Measurements from ENCODE around the gene VMAC. TPM values are rescaled to one million over a fixed set of nuclear protein-coding genes. Genes with fewer than 3 reads are reported as not detected.
A peak's percentile ranks its signal among the peaks of the same experiment; 100 is the strongest.
"Not testable (repeated sequence)": the region's sequence is repeated elsewhere in the genome, so short reads cannot be mapped to it uniquely, and the experiment has no call there.

Gene VMAC
- total and polyA plus RNA-seq, 2 donors: 5.9 to 10.8 TPM

DNA sequence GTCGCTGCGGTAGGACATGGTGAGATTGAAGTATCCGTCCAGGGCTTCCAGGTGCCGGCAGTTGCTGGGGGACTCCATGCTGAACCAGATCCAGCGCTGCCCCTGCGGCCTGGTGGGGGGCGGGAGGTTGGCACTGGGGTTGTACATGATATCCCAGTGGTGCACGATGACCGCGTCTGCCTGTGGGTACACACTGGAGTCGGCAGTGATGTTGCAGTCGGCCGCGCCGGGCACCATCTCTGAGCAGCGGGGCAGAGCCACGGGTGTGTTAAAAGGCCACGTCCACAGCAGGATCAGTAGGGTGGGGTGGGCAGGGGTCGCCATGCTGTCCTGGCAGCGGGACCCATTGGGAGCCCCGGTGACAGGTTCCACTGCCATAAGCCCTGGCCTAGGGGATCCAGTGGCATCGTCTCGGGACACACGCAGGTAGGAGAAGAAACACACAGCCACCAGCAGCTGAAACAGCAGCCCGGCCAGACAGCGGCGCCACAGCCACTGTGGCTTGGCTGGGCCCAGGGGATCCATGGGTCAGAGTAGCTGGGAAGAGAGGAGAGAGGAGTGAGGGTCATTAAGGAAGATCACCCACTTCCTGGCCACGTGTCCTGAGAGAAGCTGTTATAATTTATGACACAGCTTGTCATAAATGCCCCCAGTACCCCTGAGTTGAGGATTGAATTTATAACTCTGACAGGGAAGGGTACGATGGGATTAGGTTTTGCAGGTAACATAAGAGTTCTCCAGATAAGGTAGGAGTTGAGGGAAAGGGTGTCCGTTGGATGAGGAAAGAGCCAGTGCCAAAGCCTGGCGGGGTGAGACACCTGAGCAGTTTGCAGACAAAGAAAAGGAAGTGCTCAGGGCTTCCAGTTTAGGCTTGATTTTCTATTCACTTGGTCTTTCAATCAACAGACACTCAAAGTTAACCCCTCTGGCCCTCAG lies 37.2 kb upstream of the VMAC start:
- Histone ChIP-seq H3K27me3 (ENCODE audit: control insufficient read depth in 2 of 2, insufficient read depth in 1 of 2, low read length in 1 of 2) (no peaks in the 10 kb centered on the region), H3K27ac (ENCODE audit: low read depth in 1 of 2, low read length in 1 of 2) (no peak overlapping the region), H3K9me3 (ENCODE audit: control insufficient read depth in 2 of 2, insufficient read depth in 1 of 2, low read length in 1 of 2) (no peaks in the 10 kb centered on the region), H3K4me1 (ENCODE audit: control insufficient read depth in 2 of 2, insufficient read depth in 2 of 2, low read length in 2 of 2) (no peaks in the 10 kb centered on the region), H3K36me3 (ENCODE audit: control insufficient read depth in 2 of 2, insufficient read depth in 2 of 2, low read length in 1 of 2) (no peaks in the 10 kb centered on the region), H3K4me3 (ENCODE audit: low read length in 2 of 2) (no peak overlapping the region)
- DNase-seq (ENCODE audit: low read depth in 6 of 9, low spot score in 9 of 9): no peak
- 89% methylated on average over 31 of the region's 31 CpGs for WGBS

DNA sequence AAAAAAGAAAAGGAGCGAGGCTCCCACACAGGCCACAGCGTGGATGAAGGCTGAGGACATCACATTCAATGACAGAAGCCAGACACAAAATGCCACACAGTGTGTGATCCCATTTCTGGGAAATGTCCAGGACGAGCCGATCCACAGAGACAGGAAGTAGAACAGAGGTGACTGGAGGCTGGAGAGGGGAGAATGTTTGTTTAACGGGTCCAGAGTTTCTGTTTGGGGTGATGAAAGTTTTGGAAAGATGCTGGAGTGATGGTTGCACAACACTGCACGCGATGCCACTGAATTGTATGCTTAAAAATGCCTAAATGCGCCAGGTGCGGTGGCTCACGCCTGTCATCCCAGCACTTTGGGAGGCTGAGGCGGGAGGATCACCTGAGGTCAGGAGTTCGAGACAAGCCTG lies 33.7 kb upstream of the VMAC start:
- H3K27me3 ChIP-seq (ENCODE audit: control insufficient read depth in 2 of 2, insufficient read depth in 1 of 2, low read length in 1 of 2): no peaks in the 10 kb centered on the region
- no peak for DNase-seq (ENCODE audit: low read depth in 6 of 9, low spot score in 9 of 9)
- no peaks in the 10 kb centered on the region for H3K9me3 ChIP-seq (ENCODE audit: control insufficient read depth in 2 of 2, insufficient read depth in 1 of 2, low read length in 1 of 2)
- 90% methylated on average over 12 of the region's 12 CpGs for WGBS
- H3K4me3 ChIP-seq (ENCODE audit: low read length in 2 of 2): no peak overlapping the region
- H3K27ac ChIP-seq (ENCODE audit: low read depth in 1 of 2, low read length in 1 of 2): no peak overlapping the region
- no peaks in the 10 kb centered on the region for H3K36me3 ChIP-seq (ENCODE audit: control insufficient read depth in 2 of 2, insufficient read depth in 2 of 2, low read length in 1 of 2)
- no peaks in the 10 kb centered on the region for H3K4me1 ChIP-seq (ENCODE audit: control insufficient read depth in 2 of 2, insufficient read depth in 2 of 2, low read length in 2 of 2)

DNA sequence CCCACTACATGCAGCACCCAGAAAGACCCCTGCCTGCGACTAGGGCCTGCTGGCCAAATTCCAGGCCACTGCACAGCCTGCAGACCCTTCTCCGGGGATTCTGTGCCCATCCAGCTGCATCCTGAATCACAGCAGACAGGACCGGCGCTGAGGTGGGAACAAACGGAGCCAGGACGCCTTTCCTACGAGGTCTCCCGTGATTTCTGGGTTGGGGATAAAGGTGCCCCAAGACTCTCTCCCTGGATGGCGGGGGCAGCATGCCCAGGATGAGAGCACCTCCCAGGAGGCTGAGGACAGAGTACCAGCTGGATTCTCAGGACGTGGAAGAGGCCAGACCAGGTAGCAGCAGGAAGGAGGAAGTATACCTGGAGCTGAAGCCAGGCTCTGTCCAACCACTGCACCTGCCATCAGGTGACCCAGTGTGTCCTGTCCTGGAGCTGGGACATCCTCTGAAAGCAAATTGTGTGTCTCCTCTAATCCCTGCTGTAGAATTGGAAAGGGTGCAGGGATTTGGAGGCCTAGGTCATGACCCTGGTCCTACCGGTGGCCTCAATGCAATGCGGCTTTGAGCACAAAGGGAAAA lies 31.0 kb upstream of the VMAC start:
- H3K27ac ChIP-seq (ENCODE audit: low read depth in 1 of 2, low read length in 1 of 2): no peak overlapping the region
- 96% methylated on average over 12 of the region's 12 CpGs for WGBS

DNA sequence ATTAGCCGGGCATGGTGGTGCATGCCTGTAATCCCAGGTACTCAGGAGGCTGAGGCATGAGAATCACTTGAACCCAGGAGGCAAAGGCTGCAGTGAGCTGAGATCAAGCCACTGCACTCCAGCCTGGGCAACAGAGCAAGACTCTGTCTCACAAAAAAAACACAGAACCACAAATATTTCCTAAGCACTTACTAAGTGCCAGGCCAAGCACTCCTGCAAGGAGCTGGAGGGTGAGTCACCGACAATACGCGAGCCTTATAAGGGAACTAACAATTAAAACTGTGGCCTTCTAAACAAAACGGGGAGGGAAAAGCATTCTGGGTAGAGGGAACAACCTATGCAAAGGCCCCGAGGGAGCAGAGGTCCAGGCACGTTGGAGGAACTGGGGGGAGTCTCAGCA lies 30.2 kb upstream of the VMAC start:
- not testable (repeated sequence) for H3K4me1 ChIP-seq (ENCODE audit: control insufficient read depth in 2 of 2, insufficient read depth in 2 of 2, low read length in 2 of 2); DNase-seq (ENCODE audit: low read depth in 6 of 9, low spot score in 9 of 9); H3K4me3 ChIP-seq (ENCODE audit: low read length in 2 of 2); H3K27ac ChIP-seq (ENCODE audit: low read depth in 1 of 2, low read length in 1 of 2); H3K36me3 ChIP-seq (ENCODE audit: control insufficient read depth in 2 of 2, insufficient read depth in 2 of 2, low read length in 1 of 2); H3K9me3 ChIP-seq (ENCODE audit: control insufficient read depth in 2 of 2, insufficient read depth in 1 of 2, low read length in 1 of 2)
- peaks cover 0 to 22% of the 10 kb centered on the region in 2 donors for H3K27me3 ChIP-seq (ENCODE audit: control insufficient read depth in 2 of 2, insufficient read depth in 1 of 2, low read length in 1 of 2)
- WGBS: 88% methylated on average over 7 of the region's 7 CpGs

More for the DNA sequence above, 31.0 kb upstream of the VMAC start:
- H3K9me3 ChIP-seq (ENCODE audit: control insufficient read depth in 2 of 2, insufficient read depth in 1 of 2, low read length in 1 of 2): no peaks in the 10 kb centered on the region
- no peak overlapping the region for H3K4me3 ChIP-seq (ENCODE audit: low read length in 2 of 2)
- no peaks in the 10 kb centered on the region for H3K4me1 ChIP-seq (ENCODE audit: control insufficient read depth in 2 of 2, insufficient read depth in 2 of 2, low read length in 2 of 2)
- no peaks in the 10 kb centered on the region for H3K36me3 ChIP-seq (ENCODE audit: control insufficient read depth in 2 of 2, insufficient read depth in 2 of 2, low read length in 1 of 2)
- no peak for DNase-seq (ENCODE audit: low read depth in 6 of 9, low spot score in 9 of 9)
- peaks cover 0 to 14% of the 10 kb centered on the region in 2 donors for H3K27me3 ChIP-seq (ENCODE audit: control insufficient read depth in 2 of 2, insufficient read depth in 1 of 2, low read length in 1 of 2)

DNA sequence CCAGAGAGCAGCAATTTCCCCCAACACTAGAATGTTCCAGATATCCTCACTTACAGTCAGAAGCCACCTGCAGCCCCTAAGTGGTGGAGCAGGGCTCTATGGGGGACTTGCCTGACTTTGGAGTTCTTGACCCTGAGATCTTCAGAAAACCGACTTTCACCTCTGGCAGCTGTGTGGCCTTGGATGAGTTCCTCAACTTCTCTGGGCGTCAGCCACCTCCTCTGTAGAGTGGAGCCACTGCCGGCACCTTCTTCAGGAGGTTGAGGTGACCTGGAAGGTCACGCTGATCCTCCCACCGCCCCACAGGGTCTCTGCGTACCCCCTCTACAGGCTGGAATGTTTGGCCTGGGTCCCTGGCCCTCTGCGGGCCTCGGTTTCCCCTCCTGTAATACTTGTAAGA lies 27.2 kb upstream of the VMAC start:
- Histone ChIP-seq H3K27me3 (ENCODE audit: control insufficient read depth in 2 of 2, insufficient read depth in 1 of 2, low read length in 1 of 2) (peaks cover 2 to 50% of the 10 kb centered on the region in 2 donors), H3K27ac (ENCODE audit: low read depth in 1 of 2, low read length in 1 of 2) (peak overlapping the region in 1 of 2 donors; percentile 52)

DNA sequence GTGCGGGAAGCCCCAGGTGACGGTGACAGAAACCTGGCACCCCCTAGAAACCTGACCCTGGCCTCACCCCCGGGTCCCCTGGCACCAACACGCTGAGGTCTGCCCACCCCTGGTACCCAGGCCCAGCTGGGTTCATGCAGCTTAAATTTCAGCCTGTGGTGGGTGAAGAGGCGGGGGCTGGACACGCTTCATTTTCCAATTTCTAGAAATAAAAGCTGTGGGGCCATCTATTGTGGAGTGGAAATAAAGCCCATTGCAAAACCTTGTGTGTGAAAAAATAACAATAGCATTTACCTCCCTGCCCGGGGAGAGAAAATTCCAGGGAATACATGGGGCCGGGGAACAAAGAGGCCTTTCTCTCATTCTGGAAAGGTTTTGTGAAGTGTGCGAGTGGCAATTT lies 26.8 kb upstream of the VMAC start:
- WGBS: 86% methylated on average over 9 of the region's 9 CpGs
- Histone ChIP-seq H3K9me3 (ENCODE audit: control insufficient read depth in 2 of 2, insufficient read depth in 1 of 2, low read length in 1 of 2) (no peaks in the 10 kb centered on the region), H3K36me3 (ENCODE audit: control insufficient read depth in 2 of 2, insufficient read depth in 2 of 2, low read length in 1 of 2) (no peaks in the 10 kb centered on the region), H3K27ac (ENCODE audit: low read depth in 1 of 2, low read length in 1 of 2) (peak overlapping the region in 1 of 2 donors; percentile 52), H3K4me3 (ENCODE audit: low read length in 2 of 2) (no peak overlapping the region), H3K27me3 (ENCODE audit: control insufficient read depth in 2 of 2, insufficient read depth in 1 of 2, low read length in 1 of 2) (peaks cover 2 to 53% of the 10 kb centered on the region in 2 donors), H3K4me1 (ENCODE audit: control insufficient read depth in 2 of 2, insufficient read depth in 2 of 2, low read length in 2 of 2) (peaks cover 0 to 7% of the 10 kb centered on the region in 2 donors)
- DNase-seq (ENCODE audit: low read depth in 6 of 9, low spot score in 9 of 9): no peak

More for the DNA sequence above, 27.2 kb upstream of the VMAC start:
- Histone ChIP-seq H3K36me3 (ENCODE audit: control insufficient read depth in 2 of 2, insufficient read depth in 2 of 2, low read length in 1 of 2) (no peaks in the 10 kb centered on the region), H3K4me1 (ENCODE audit: control insufficient read depth in 2 of 2, insufficient read depth in 2 of 2, low read length in 2 of 2) (peaks cover 0 to 7% of the 10 kb centered on the region in 2 donors), H3K4me3 (ENCODE audit: low read length in 2 of 2) (no peak overlapping the region), H3K9me3 (ENCODE audit: control insufficient read depth in 2 of 2, insufficient read depth in 1 of 2, low read length in 1 of 2) (no peaks in the 10 kb centered on the region)
- no peak for DNase-seq (ENCODE audit: low read depth in 6 of 9, low spot score in 9 of 9)
- WGBS: 92% methylated on average over 8 of the region's 8 CpGs

DNA sequence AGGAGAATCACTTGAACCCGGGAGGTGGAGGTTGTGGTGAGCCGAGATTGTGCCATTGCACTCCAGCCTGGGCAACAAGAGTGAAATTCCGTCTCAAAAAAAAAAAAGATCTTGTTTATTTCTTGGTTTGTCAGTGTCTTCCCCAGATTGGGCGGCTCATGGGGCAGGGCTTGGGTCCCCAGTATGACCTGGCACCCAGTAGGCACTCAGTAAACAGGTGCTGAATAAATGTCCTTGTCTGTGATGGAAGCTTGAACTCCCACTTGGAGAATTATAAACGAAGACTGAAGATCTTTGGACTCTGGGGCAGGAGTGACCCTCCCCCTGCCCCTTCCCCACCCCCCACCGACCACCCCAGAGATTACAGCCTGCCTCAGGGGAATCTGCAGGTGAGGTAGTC lies 24.5 kb upstream of the VMAC start:
- no peak for DNase-seq (ENCODE audit: low read depth in 6 of 9, low spot score in 9 of 9)
- no peaks in the 10 kb centered on the region for H3K9me3 ChIP-seq (ENCODE audit: control insufficient read depth in 2 of 2, insufficient read depth in 1 of 2, low read length in 1 of 2)
- H3K4me3 ChIP-seq (ENCODE audit: low read length in 2 of 2): no peak overlapping the region
- peaks cover 2 to 55% of the 10 kb centered on the region in 2 donors for H3K27me3 ChIP-seq (ENCODE audit: control insufficient read depth in 2 of 2, insufficient read depth in 1 of 2, low read length in 1 of 2)
- 55% methylated on average over 6 of the region's 6 CpGs for WGBS
- H3K27ac ChIP-seq (ENCODE audit: low read depth in 1 of 2, low read length in 1 of 2): no peak overlapping the region
- no peaks in the 10 kb centered on the region for H3K36me3 ChIP-seq (ENCODE audit: control insufficient read depth in 2 of 2, insufficient read depth in 2 of 2, low read length in 1 of 2)
- H3K4me1 ChIP-seq (ENCODE audit: control insufficient read depth in 2 of 2, insufficient read depth in 2 of 2, low read length in 2 of 2): peaks cover 0 to 7% of the 10 kb centered on the region in 2 donors

DNA sequence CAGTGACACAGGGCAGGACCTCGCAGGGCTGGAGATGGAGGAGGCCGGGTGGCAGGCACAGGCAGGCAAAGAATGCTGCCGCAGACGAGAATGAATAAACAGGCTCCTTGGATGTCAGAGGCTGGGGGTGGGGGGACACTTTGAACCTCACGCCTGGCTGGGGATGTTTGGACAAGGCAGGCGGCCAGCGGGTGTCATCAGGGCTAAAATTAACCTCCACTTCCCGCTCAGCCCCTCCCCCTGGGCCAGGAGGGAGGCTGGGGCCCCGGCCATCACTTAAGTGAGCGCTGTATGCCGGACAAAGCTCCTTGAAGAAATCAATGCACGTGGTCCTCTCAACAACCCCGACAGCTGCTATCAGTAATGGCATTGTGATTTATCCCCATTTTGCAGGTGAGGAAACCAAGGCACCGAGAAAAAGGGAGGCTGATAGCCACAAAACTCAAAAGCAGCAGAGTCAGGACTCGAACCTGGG lies 24.0 kb upstream of the VMAC start:
- H3K36me3 ChIP-seq (ENCODE audit: control insufficient read depth in 2 of 2, insufficient read depth in 2 of 2, low read length in 1 of 2): no peaks in the 10 kb centered on the region
- peak overlapping the region in 1 of 2 donors; percentile 70 for H3K27ac ChIP-seq (ENCODE audit: low read depth in 1 of 2, low read length in 1 of 2)
- peaks cover 0 to 7% of the 10 kb centered on the region in 2 donors for H3K4me1 ChIP-seq (ENCODE audit: control insufficient read depth in 2 of 2, insufficient read depth in 2 of 2, low read length in 2 of 2)
- DNase-seq (ENCODE audit: low read depth in 6 of 9, low spot score in 9 of 9): no peak
- H3K4me3 ChIP-seq (ENCODE audit: low read length in 2 of 2): no peak overlapping the region
- peaks cover 2 to 55% of the 10 kb centered on the region in 2 donors for H3K27me3 ChIP-seq (ENCODE audit: control insufficient read depth in 2 of 2, insufficient read depth in 1 of 2, low read length in 1 of 2)
- H3K9me3 ChIP-seq (ENCODE audit: control insufficient read depth in 2 of 2, insufficient read depth in 1 of 2, low read length in 1 of 2): no peaks in the 10 kb centered on the region
- 23% methylated on average over 15 of the region's 15 CpGs for WGBS

Data from thymus (tissue), 11 donors.